GM21381 (cell line): ENCODE measurements around the gene SLC4A4.

Source experiments
- ATAC-seq: cut with Tn5 transposase; IDR thresholded peaks from one replicate; pipeline ENCODE4 v1.9.1; 2021; ENCODE audit warnings: mild to moderate bottlenecking, moderate library complexity; ENCODE audit not compliant: unreplicated experiment

The SLC4A4 gene

DNA sequence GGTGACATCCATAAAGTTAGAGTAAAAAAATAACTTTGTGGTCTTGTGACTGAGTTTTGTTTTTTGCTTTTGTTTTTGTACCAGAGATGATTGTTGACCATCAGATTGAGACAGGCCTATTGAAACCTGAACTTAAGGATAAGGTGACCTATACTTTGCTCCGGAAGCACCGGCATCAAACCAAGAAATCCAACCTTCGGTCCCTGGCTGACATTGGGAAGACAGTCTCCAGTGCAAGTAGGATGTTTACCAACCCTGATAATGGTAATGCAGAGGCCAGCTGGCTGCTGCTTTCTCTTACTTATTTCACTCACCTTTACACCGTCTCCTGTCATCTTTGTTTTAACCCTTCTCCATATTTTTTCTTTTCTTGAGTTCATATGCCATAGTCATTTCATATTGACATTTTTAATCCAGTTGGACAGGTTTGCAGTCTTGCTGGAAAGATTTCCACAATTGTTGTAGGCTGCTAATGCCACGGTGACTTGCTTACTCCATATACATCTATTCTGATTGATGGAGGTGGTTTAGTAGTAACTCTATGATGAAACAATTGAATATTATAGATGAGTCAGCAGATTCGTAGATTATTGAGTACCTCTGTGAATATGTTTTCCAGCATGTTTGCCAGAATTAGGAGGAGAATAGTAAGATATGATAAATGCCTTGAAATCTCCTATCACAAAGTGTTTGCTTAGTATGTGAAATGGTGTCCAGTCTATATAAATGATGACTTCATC is 18.3 kb downstream of the SLC4A4 start:
- ATAC-seq = no peak

GRCh38 chr4:71360844-71361243 is 22.0 kb downstream of the SLC4A4 start:
- ATAC-seq = no peak

GRCh38 chr4:71361476-71361875 is 22.7 kb downstream of the SLC4A4 start:
- no peak for ATAC-seq

GRCh38 chr4:71366766-71367165 is 27.9 kb downstream of the SLC4A4 start:
- ATAC-seq = no peak

DNA sequence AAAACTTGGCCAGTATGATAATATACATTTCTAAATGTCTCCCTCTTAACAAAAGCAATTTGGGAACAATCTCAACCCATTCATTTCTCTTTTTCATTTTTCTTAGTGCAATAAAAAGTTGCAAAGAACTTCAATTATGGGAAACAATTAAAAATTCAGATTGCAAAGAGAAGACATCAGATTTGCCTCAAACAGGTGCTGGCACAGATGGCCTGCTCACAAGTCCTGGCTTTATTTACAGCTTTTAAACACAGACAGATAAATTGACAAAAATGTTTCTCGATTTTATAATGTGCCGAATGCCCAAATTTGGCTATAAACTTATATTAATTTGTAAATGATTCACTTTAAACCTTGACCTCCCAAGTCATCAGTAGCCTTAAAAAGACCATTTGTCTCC is 28.7 kb downstream of the SLC4A4 start:
- ATAC-seq = no peak

GRCh38 chr4:71368906-71369305 is 30.1 kb downstream of the SLC4A4 start:
- no peak for ATAC-seq

GRCh38 chr4:71369536-71369935 is 30.7 kb downstream of the SLC4A4 start:
- ATAC-seq = no peak

- ATAC-seq = no peak
Measured at GRCh38 chr4:71375494-71375893, 36.7 kb downstream of the SLC4A4 start.

GRCh38 chr4:71377561-71377960 is 38.7 kb downstream of the SLC4A4 start:
- ATAC-seq = no peak

DNA sequence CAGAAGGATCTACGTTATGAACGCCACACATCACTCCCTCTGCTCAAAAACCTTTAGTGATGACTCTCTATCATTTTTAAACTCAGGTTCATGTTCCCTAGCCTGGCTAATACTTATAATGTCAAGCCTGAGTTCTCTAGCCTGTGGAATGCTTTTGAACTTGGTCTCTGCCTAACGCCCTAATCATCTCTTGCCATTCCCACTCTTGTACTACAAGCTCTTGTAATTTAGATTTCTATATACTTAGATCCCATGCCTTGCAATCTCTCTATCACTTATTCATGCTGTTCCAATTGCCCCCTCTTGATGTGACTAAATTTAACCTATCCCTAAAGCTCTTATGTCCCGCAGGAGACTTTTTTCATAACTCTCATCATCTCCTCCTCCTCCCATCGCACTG is 40.3 kb downstream of the SLC4A4 start:
- ATAC-seq = no peak

DNA sequence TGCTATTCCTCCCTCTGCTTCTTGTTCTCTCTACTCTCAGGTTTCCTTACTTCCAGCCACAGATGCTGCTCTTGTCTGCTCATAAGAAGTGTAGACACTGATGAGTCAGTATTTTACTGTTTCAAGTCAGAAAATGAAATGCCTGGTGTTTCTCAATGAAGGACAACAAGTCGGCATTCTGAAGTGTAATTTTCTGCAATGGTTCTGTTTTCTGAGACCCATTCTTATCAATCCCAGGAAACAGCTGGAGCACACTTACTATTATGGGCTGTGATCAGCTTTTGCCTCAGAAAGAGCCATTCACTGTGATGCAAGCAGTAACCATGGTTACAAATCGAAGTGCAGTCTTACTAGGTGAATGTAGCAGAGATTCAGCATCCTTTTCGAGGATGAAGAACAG is 42.0 kb downstream of the SLC4A4 start:
- no peak for ATAC-seq

GRCh38 chr4:71382125-71382899 is 43.5 kb downstream of the SLC4A4 start:
- ATAC-seq = no peak

GRCh38 chr4:71382900-71383560 is 44.2 kb downstream of the SLC4A4 start:
- no peak for ATAC-seq

DNA sequence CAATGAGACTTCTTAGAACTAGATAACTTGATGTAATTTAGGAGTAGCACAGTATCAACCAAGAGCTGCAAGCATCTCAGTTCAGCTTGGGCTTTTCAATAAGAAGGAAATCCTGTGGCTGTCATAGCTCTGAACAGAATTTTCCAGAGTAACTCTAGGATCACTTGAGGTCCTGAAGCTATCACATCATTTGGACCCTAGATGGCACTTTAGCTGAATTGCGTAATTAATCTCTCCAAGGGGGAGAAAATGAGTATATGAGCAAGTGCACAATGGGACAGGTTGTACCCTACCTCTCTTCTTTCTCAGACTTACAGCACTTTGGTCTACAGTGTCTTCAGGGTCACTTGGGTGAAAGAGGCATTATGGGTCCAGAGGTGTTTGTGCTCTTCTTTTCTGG is 45.2 kb downstream of the SLC4A4 start:
- no peak for ATAC-seq

DNA sequence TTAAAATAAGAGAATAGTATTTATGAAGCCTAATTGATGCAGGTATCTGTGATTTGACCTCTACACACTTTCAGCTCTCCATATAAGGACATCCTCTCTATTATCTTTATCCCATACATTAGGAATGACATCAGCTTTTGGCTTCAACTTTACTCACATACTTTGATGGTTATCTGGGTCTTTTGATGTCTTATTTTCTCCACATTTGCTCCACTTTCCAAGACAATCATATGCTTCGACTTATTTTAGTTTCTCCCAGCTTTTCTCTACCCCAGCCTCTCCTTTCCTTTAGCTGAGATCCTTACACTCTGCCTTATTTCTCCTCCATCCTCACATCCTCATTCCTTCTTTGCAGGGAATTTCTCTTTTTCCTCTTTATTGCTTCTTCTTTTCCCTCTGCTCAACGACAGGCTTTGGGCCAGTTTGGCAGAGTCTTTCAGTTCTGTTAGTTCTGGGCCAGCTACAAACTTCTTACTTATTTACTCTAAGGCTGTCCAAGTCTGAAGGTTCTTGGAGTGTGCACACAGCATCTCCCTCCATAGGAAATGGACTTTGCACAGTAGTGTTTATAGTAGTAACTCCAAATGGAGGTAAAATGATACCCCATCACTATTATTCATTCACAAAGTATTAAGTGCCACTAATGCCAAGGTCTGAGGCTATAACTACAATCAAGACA is 50.5 kb downstream of the SLC4A4 start:
- no peak for ATAC-seq

DNA sequence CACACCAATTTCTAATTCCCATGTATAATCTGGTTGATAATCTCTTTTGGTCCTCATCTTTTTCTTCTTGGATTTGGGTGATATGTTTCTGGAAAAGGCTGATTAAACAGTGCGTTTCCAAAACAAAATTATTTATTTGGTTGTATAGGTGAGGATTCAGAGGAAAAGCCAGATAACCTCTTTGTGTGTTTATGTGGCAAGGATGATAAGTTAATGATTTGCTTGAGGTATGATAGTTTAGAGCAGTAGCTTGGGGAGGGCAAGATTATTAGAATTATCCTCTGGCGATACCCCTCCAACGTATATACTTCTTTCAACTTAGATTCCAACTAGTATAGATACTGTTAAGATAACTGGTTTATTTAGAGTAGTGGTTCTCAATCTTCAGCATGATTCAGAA is 53.3 kb downstream of the SLC4A4 start:
- ATAC-seq = no peak

DNA sequence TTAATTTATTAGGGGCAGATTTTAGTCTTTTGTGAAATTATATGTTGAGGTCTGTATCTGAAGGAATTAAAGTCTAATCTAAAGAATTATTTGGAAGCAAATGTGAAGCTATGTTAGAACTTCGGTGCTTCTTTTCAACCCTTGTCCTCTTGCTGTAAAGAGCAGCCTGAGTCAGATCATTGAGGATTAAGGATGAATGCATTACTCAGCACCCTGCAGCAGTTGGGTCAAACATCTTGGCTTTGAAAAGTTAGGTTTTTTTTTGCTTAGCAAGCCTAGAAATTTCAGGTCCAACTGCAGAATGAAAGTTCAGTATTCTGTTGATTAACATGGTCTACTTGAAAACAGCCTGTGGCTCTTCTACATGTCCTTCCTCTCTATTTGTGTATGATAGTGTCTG is 57.6 kb downstream of the SLC4A4 start:
- ATAC-seq = no peak

DNA sequence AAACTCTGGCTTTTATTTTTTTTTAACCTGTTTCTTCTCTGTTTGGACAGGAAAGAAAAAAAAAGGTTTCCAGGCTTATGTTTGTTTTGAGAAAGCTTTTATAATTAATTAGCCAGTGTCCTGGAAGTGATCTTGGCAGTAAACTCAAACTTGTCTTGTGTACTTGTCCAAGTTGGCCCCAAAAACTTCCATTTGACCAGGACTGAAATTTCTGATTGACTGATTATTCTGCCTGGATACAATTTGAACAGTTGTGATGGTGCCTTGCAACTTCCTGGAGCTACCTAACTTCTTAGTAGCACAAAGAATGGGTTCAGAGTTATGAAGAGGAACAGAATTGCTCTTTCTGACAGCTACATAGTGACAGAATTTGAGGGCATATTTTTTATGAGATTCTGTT is 62.0 kb downstream of the SLC4A4 start:
- no peak for ATAC-seq

- no peak for ATAC-seq
Measured at GRCh38 chr4:71402616-71403015, 63.8 kb downstream of the SLC4A4 start.

DNA sequence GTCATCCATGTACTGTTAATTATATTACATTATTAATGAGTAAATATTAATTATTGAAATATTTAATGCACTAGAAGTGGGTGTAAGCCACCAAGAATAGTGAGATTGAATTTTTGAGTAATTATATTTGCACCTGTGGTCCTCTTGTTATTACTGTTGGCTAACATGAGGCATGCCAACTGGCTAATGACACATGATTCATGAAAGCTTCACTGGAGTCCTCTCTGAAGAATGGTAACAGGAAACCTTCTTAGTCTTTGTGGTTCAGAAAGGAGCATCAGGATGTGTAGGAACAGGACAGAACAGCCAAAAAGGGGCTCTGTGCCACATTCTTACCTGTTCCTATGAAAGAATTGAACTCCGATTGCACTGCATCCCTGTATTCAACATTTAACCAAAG is 65.2 kb downstream of the SLC4A4 start:
- ATAC-seq = no peak

DNA sequence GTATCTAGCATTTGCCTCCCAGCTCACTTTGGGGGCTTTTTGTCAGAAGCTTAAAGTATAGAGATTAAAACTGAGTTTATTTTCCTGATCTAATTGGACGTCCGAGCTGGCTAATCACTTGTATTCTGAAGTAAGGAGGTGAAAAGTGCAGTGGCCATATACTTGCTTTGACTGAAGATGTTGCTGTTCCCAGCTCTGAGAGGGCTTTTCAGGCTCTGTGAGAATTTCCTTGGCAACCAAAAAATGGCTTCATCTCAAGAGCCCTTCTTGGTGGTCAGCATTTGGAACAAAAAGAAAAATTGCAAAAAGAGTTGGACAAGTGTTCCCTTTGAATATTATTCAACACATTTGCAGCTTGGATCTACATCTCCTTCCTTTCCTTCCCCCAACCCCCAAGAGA is 67.0 kb downstream of the SLC4A4 start:
- no peak for ATAC-seq
